NCI-H2171 (cell line): Measurements from ENCODE around the gene ORAI3.
A peak's percentile ranks its signal among the peaks of the same experiment; 100 is the strongest.
"Not testable (repeated sequence)": the region's sequence is repeated elsewhere in the genome, so short reads cannot be mapped to it uniquely, and the experiment has no call there.

Experiments
- DNase-seq: peaks from one replicate; lab custom pipeline; 2025; lab: John Stamatoyannopoulos, UW

Gene ORAI3

GRCh38 chr16:30924076-30924912 is 24.6 kb upstream of the ORAI3 start:
- DNase-seq, result no peak

GRCh38 chr16:30924913-30925631 is 23.8 kb upstream of the ORAI3 start:
- DNase-seq, result no peak

GRCh38 chr16:30925632-30925987 is 23.3 kb upstream of the ORAI3 start:
- no peak for DNase-seq

GRCh38 chr16:30925995-30926811 is 22.7 kb upstream of the ORAI3 start:
- no peak for DNase-seq

GRCh38 chr16:30926937-30927788 is 21.7 kb upstream of the ORAI3 start:
- DNase-seq, result no peak

- peak; percentile 83 for DNase-seq
These were observed 21.0 kb upstream of the ORAI3 start for GRCh38 chr16:30927789-30928378.

- no peak for DNase-seq
These were observed 20.5 kb upstream of the ORAI3 start for GRCh38 chr16:30928390-30928789.

GRCh38 chr16:30929167-30929566 is 19.7 kb upstream of the ORAI3 start:
- no peak for DNase-seq

- no peak for DNase-seq
These were observed 18.7 kb upstream of the ORAI3 start for GRCh38 chr16:30930160-30930571.

- DNase-seq, result no peak
These were observed 17.7 kb upstream of the ORAI3 start for GRCh38 chr16:30931068-30931650.

GRCh38 chr16:30934827-30935557 is 13.9 kb upstream of the ORAI3 start:
- no peak for DNase-seq

GRCh38 chr16:30937692-30938091 is 11.2 kb upstream of the ORAI3 start:
- no peak for DNase-seq

- not testable (repeated sequence) for DNase-seq
These were observed 9.3 kb upstream of the ORAI3 start for GRCh38 chr16:30939571-30939970.

GRCh38 chr16:30941600-30942425 is 7.1 kb upstream of the ORAI3 start:
- peak; percentile 4 for DNase-seq

- no peak for DNase-seq
These were observed 6.5 kb upstream of the ORAI3 start for GRCh38 chr16:30942426-30942806.

GRCh38 chr16:30944352-30944751 is 4.5 kb upstream of the ORAI3 start:
- DNase-seq, result no peak

GRCh38 chr16:30946671-30947540 is 2.0 kb upstream of the ORAI3 start:
- DNase-seq, result no peak

- no peak for DNase-seq
These were observed 1.4 kb upstream of the ORAI3 start for GRCh38 chr16:30947541-30947858.
